ENCODE data around the gene RHBG.

DNA sequence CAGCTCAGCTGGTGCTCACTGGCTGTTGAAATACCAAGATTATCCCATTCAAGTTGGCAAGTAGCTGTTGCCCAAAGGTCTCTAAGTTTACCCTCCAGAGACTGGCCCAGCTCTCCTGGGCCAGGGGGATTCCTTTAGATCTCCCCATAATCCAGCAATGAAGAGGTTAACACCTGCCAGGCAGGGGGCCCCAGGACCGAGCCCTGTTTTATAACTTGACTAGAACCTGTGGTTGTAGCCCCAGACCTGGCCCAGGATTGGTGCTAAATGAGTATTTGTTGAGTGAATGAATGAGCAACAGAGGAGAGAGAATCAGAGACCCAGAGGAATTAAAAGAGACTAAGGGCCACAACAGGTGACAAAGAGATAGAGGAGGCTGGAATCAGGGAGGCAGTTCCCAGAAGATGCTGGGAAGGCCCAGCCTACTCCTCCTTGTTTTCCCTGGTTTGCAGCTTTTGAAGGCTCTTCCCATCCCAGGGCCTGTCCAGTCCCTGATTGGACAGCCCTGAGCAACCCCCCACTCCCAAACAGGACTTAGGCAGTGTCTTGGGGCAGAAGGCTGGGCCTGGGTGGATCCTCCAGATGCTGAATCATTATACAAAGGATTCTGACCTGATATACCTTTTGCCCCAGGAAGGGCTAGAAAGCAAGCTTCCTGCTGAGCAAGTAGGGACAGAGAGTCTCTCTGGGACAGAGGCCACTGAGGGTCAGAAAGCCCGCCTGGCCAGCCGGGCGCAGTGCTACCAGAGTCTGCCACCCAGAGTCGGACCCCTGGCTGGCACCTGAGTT is 2.4 kb upstream of the RHBG start:
- TF ChIP-seq, protein P1, sequence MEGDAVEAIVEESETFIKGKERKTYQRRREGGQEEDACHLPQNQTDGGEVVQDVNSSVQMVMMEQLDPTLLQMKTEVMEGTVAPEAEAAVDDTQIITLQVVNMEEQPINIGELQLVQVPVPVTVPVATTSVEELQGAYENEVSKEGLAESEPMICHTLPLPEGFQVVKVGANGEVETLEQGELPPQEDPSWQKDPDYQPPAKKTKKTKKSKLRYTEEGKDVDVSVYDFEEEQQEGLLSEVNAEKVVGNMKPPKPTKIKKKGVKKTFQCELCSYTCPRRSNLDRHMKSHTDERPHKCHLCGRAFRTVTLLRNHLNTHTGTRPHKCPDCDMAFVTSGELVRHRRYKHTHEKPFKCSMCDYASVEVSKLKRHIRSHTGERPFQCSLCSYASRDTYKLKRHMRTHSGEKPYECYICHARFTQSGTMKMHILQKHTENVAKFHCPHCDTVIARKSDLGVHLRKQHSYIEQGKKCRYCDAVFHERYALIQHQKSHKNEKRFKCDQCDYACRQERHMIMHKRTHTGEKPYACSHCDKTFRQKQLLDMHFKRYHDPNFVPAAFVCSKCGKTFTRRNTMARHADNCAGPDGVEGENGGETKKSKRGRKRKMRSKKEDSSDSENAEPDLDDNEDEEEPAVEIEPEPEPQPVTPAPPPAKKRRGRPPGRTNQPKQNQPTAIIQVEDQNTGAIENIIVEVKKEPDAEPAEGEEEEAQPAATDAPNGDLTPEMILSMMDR (IDR thresholded peaks at IDR 0.05; ENCODE audit: poor library complexity) = no peak
- TF ChIP-seq EZH2phosphoT487 (IDR thresholded peaks at IDR 0.05; ENCODE audit: low read depth, severe bottlenecking, unreplicated experiment) = no peak

All from hepatocyte (in vitro differentiated cells).